Ovary (tissue), 3 donors: ENCODE results near the gene MAZ.

Source experiments
- POLR2A ChIP-seq: fragments of 450-650 bp; IDR thresholded peaks from one replicate; pipeline ENCODE4 v1.6.1; 2017; ENCODE audit warnings: antibody characterized with exemption, mild to moderate bottlenecking, moderate library complexity
- TF ChIP-seq, protein P1 (sequence below), 3 donors: fragments of 450-650 bp in 2 of 3; fragments of 200-600 bp in 1 of 3; IDR thresholded peaks; one replicate each; pipeline versions ENCODE4 v1.5.1 to v1.8.0; 2016 to 2022; ENCODE audit warnings: antibody characterized with exemption in 3 of 3, mild to moderate bottlenecking in 1 of 3
- donor health status: DM: no; HTN: no; CAD: no.

DNA sequence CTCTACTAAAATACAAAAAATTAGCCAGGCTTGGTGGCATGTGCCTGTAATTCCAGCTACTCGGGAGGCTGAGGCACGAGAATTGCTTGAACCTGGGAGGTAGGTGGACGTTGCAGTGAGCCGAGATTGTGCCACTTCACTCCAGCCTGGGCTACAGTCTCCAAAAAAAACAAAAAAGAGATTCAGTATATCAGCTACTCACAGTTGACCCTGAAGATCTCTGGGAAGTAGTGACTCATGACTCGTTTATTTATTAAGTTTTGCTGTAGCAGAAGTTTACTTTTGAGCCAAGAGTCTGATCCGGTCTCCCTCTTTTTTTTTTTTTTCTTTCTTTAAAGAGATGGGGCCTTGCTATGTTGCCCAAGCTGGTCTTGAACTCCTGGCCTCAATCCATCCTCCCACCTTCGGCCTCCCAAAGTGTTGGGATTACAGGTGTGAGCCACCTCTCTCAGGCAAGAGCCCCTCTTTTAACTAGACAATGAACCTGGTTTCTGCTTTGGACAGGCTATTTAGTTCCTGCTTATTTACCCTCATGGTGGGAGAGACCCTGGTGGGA, 18.3 kb downstream of the MAZ start:
- TF ChIP-seq, protein P1, sequence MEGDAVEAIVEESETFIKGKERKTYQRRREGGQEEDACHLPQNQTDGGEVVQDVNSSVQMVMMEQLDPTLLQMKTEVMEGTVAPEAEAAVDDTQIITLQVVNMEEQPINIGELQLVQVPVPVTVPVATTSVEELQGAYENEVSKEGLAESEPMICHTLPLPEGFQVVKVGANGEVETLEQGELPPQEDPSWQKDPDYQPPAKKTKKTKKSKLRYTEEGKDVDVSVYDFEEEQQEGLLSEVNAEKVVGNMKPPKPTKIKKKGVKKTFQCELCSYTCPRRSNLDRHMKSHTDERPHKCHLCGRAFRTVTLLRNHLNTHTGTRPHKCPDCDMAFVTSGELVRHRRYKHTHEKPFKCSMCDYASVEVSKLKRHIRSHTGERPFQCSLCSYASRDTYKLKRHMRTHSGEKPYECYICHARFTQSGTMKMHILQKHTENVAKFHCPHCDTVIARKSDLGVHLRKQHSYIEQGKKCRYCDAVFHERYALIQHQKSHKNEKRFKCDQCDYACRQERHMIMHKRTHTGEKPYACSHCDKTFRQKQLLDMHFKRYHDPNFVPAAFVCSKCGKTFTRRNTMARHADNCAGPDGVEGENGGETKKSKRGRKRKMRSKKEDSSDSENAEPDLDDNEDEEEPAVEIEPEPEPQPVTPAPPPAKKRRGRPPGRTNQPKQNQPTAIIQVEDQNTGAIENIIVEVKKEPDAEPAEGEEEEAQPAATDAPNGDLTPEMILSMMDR (IDR thresholded peaks at IDR 0.05): no peak
- TF ChIP-seq POLR2A: no peak
